ENCODE measurements around the gene SERTM1. TPM values are rescaled to one million over a fixed set of nuclear protein-coding genes. Genes with fewer than 3 reads are reported as not detected.

The SERTM1 gene
- total and polyA plus RNA-seq, 11 donors = 0.03 to 6.0 (median 0.74) TPM; not detected in 1

DNA sequence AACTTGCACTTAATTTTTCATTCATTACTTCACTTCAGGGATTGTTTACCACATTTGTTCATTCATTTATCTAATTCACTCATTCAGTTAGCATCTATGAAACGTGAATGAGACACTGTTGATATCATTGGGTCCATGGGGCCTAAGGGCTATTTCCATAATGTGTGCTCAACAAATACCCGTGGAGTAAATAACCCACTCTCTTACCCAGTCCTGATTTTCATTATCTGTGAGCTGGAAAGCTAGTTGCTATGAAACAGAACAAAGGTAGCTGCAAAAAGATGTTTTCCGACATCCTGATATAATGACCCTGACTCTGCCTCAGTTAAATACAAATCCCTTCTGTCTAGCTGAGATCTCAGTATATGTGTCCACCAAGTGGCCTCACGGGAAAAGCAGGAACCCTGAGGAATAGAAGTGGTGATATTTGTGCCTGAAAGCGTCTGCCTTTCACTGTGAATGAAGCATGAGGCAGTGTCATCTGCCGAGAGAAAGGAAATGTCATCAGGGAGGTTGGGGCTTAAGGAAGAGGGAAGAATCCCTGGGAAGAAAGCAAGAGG lies 63.8 kb downstream of the SERTM1 start:
- DNase-seq = no peak
- TF ChIP-seq, protein P1, sequence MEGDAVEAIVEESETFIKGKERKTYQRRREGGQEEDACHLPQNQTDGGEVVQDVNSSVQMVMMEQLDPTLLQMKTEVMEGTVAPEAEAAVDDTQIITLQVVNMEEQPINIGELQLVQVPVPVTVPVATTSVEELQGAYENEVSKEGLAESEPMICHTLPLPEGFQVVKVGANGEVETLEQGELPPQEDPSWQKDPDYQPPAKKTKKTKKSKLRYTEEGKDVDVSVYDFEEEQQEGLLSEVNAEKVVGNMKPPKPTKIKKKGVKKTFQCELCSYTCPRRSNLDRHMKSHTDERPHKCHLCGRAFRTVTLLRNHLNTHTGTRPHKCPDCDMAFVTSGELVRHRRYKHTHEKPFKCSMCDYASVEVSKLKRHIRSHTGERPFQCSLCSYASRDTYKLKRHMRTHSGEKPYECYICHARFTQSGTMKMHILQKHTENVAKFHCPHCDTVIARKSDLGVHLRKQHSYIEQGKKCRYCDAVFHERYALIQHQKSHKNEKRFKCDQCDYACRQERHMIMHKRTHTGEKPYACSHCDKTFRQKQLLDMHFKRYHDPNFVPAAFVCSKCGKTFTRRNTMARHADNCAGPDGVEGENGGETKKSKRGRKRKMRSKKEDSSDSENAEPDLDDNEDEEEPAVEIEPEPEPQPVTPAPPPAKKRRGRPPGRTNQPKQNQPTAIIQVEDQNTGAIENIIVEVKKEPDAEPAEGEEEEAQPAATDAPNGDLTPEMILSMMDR (IDR thresholded peaks at IDR 0.05) = no peak
- TF ChIP-seq POLR2A (IDR thresholded peaks at IDR 0.05) = no peak
- intact Hi-C loops (cut with DNase I) = loop anchor here (2.0 to 10.0 kb wide), 11 partner anchors 283 to 763 kb away; partner anchors contain the start of gene SPART (in 1 of the 10)
- Histone ChIP-seq H3K36me3 (no peaks in the 10 kb centered on the region), H3K4me3 (no peak overlapping the region), H3K27ac (no peak overlapping the region), H3K4me1 (no peaks in the 10 kb centered on the region), H3K9me3 (no peaks in the 10 kb centered on the region), H3K27me3 (no peaks in the 10 kb centered on the region)
- WGBS, 4 donors = 55 to 68% (median 61%) methylated on average over 6 of the region's 6 CpGs
- no peak for ATAC-seq

DNA sequence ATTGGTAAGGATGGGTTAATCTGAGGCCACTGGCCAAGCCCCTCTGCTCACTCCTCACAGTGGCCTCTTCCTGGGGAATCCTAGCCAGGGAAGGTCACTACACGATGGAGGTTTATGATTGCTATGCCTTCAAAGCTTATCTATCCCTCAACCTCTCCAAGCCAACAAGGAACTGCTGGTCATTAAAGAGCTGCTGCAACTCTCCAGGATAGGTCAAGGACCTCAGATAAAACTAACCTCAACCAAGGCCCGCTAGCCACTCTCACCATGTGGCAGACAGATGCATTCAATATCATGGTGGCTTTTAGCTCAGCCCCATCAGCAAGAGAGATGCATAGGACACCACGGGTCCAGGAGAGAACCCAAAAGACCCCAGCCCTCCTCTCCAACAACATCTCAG lies 71.6 kb downstream of the SERTM1 start:
- Histone ChIP-seq H3K27ac (no peak overlapping the region), H3K4me1 (no peaks in the 10 kb centered on the region), H3K9me3 (no peaks in the 10 kb centered on the region), H3K27me3 (no peaks in the 10 kb centered on the region), H3K4me3 (no peak overlapping the region), H3K36me3 (no peaks in the 10 kb centered on the region)
- 62 to 77% (median 65%) methylated on average over 3 of the region's 3 CpGs for WGBS, 4 donors
- DNase-seq (no peak), ATAC-seq (no peak)
- TF ChIP-seq, protein P1 (IDR thresholded peaks at IDR 0.05) = no peak
- no peak for TF ChIP-seq POLR2A (IDR thresholded peaks at IDR 0.05)
- intact Hi-C loops (cut with DNase I) = no loop called here

DNA sequence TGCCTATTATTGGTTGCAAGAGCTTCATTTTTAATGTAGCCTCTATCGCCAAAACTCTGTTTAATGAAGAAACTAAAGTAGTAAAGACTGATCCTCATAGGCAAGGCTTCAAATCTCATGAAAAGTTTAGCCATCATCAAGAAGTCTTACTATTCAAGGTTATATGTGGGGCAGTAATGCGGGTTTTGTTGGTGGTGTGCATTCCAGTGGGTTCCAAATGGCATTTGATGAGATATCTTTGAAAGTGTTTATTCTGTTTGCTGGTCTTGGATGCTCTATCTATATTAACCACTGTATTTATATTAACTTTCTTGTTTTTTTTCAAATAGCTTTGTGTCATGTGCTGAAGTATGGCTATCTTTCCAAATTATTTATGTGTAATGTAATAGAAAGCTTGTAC lies 72.2 kb downstream of the SERTM1 start:
- no peak overlapping the region for H3K4me3 ChIP-seq
- ATAC-seq = no peak
- intact Hi-C loops (cut with DNase I) = no loop called here

More for the DNA sequence above, 72.2 kb downstream of the SERTM1 start:
- no peaks in the 10 kb centered on the region for H3K4me1 ChIP-seq
- no peak for DNase-seq
- peaks cover 0 to 2% (median 0%) of the 10 kb centered on the region in 12 donors for H3K9me3 ChIP-seq
- no peaks in the 10 kb centered on the region for H3K36me3 ChIP-seq
- H3K27ac ChIP-seq = no peak overlapping the region
- WGBS, 4 donors = 88 to 95% (median 91%) methylated on average over 2 of the region's 2 CpGs
- TF ChIP-seq POLR2A (IDR thresholded peaks at IDR 0.05) = no peak
- TF ChIP-seq, protein P1 (IDR thresholded peaks at IDR 0.05) = no peak
- H3K27me3 ChIP-seq = no peaks in the 10 kb centered on the region

Other genes starting within 250 kb of the SERTM1 start
- 1 to 10 TPM in 1 of 9 donors, under 1 TPM in 6, not detected in 2; 0.15 to 1.1 (median 0.23) TPM for gene CCNA1, start 241.5 kb upstream of the SERTM1 start, total RNA-seq
- gene CCNA1, start 241.5 kb upstream of the SERTM1 start, polyA plus RNA-seq = under 1 TPM; 0.15 to 0.38 TPM
- 1 to 10 TPM; 1.0 to 5.2 (median 4.2) TPM for gene RFXAP, start 145.2 kb downstream of the SERTM1 start, total RNA-seq
- 1 to 10 TPM; 2.2 to 2.3 TPM for gene RFXAP, start 145.2 kb downstream of the SERTM1 start, polyA plus RNA-seq
- gene SMAD9, start 246.2 kb downstream of the SERTM1 start, total RNA-seq = 10 to 100 TPM in 1 of 9 donors, 1 to 10 TPM in 8; 2.2 to 10.4 (median 4.9) TPM
- gene SMAD9, start 246.2 kb downstream of the SERTM1 start, polyA plus RNA-seq = 1 to 10 TPM in 1 of 2 donors, under 1 TPM in 1; 0.91 to 2.1 TPM

Measured in heart left ventricle (tissue), 16 donors.